Body of pancreas (tissue), 4 donors: ENCODE data around the gene SERTM2.

Source experiments
- CTCF ChIP-seq, 7 experiments: fragments of 450-650 bp in 4 of 7; fragments of 200-600 bp in 3 of 7; sonication (generic) in 3 of 7; IDR thresholded peaks; one replicate each; pipeline ENCODE4 v1.5.1; 2016 to 2019; ENCODE audit warnings: antibody characterized with exemption in 7 of 7
- POLR2A ChIP-seq, 3 donors: fragments of 450-650 bp; IDR thresholded peaks; one replicate each; pipeline ENCODE4 v1.6.1; 2016; ENCODE audit warnings: antibody characterized with exemption in 3 of 3, mild to moderate bottlenecking in 2 of 3

DNA sequence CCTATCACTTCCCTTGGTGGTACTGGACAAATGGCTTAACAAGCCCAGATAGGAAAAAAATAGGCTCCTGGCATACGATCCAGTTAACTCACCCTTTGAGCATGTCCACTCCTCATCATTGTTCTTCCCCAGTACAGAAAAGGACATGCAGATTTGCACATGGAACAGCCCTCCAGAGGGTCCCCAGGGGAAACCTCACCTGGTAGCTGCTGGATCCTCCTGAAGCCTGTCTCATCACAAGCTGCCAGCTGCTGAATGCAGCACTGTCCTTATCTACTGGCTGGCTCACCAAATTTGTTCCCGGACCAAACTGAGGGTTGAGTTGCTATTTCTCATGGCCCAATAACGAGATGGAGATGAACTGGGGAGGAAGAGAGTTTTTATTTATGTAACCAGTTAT, 49.4 kb downstream of the SERTM2 start:
- TF ChIP-seq POLR2A (IDR thresholded peaks at IDR 0.05) (no peak), CTCF (IDR thresholded peaks at IDR 0.05) (no peak)
